ENCODE data around the gene SHH. TPM values are rescaled to one million over a fixed set of nuclear protein-coding genes. Genes with fewer than 3 reads are reported as not detected.

The SHH gene
- polyA plus RNA-seq, 3 donors = not detected

DNA sequence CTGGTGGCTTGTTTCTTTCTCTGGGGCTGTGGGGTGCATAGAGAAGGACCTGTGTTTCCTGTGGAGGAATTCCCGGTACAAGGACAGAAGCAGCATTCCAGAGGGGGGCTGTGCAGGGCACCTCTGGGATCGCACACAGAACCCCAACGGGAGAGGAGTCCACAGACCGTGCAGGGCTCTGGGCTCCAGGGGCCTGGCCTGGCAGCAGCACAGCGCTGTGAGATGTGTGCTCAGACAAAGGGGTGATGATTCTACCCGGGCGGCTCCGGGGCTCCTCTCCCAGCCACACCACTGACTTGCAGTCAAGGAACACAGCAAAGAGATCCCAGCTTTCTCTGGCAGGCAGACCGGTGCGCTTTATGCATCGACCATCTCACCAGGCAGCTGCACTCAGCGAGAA, 6.9 kb upstream of the SHH start:
- intact Hi-C loops (cut with micrococcal nuclease) = no loop called here
- peaks cover under 1 to 18% of the 10 kb centered on the region in 2 donors for H3K27me3 ChIP-seq (ENCODE audit: control insufficient read depth in 2 of 2, insufficient read depth in 2 of 2, low read length in 2 of 2)

DNA sequence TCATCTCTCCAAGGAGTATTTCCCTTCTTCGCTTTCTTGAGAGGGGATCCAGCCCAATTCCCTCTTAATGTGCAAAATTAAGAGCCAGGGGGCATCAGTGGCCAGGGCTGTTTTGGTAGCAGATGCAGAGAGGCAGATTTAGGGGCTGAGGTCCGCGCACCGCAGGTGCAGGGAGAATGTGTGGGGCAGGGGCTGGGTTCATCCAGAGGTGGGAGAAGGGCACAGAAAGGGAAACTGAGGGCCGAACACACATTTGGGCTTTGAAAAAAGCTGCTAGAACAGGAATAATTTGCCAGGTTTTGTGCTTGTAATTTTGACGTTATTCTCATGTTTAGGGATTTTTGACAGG, 6.5 kb upstream of the SHH start:
- Histone ChIP-seq H3K4me1 (ENCODE audit: control insufficient read depth in 1 of 2, insufficient read depth in 2 of 2, low read length in 2 of 2) (no peaks in the 10 kb centered on the region), H3K9ac (ENCODE audit: insufficient read depth, low read length, poor library complexity, severe bottlenecking) (no peak overlapping the region), H3K27ac (ENCODE audit: low read depth in 1 of 2, low read length in 2 of 2) (no peak overlapping the region), H2AFZ (ENCODE audit: insufficient read depth, low read depth, low read length, poor library complexity, severe bottlenecking) (no peak overlapping the region), H3K27me3 (ENCODE audit: control insufficient read depth in 2 of 2, insufficient read depth in 2 of 2, low read length in 2 of 2) (peaks cover 4 to 22% of the 10 kb centered on the region in 2 donors), H3K79me2 (ENCODE audit: insufficient read depth, low read length) (no peaks in the 10 kb centered on the region), H3K9me3 (replicated peaks in 1 of 2; ENCODE audit: control insufficient read depth in 1 of 2, insufficient read depth in 1 of 2, low read length in 2 of 2) (peaks cover 8 to 10% of the 10 kb centered on the region in 2 donors), H3K4me2 (replicated peaks; ENCODE audit: extremely low read depth, low read length, poor library complexity, severe bottlenecking) (no peak overlapping the region), H3K4me3 (replicated peaks in 1 of 3; ENCODE audit: low read depth in 2 of 3, low read length in 3 of 3) (no peak overlapping the region), H4K20me1 (ENCODE audit: insufficient read depth, low read length) (no peaks in the 10 kb centered on the region), H3K36me3 (replicated peaks in 1 of 2; ENCODE audit: control insufficient read depth in 1 of 2, insufficient read depth in 2 of 2, low read length in 2 of 2) (no peaks in the 10 kb centered on the region)
- TF ChIP-seq, protein P1, sequence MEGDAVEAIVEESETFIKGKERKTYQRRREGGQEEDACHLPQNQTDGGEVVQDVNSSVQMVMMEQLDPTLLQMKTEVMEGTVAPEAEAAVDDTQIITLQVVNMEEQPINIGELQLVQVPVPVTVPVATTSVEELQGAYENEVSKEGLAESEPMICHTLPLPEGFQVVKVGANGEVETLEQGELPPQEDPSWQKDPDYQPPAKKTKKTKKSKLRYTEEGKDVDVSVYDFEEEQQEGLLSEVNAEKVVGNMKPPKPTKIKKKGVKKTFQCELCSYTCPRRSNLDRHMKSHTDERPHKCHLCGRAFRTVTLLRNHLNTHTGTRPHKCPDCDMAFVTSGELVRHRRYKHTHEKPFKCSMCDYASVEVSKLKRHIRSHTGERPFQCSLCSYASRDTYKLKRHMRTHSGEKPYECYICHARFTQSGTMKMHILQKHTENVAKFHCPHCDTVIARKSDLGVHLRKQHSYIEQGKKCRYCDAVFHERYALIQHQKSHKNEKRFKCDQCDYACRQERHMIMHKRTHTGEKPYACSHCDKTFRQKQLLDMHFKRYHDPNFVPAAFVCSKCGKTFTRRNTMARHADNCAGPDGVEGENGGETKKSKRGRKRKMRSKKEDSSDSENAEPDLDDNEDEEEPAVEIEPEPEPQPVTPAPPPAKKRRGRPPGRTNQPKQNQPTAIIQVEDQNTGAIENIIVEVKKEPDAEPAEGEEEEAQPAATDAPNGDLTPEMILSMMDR (IDR thresholded peaks at IDR 0.05) = no peak
- Mint-ChIP-seq H3K36me3 (no peaks in the 10 kb centered on the region), H3K27ac (peak overlapping the region in 1 of 7 donors; percentile 21), H3K4me1 (peaks cover 4% of the 10 kb centered on the region), H3K4me3 (no peak overlapping the region), H3K9me3 (peaks cover 2 to 9% (median 3%) of the 10 kb centered on the region in 7 donors), H3K27me3 (ENCODE audit: low read depth in 3 of 3) (peaks cover 37 to 46% (median 45%) of the 10 kb centered on the region in 3 donors)
- 83% methylated on average over 5 of the region's 6 CpGs for WGBS (ENCODE audit: insufficient coverage)
- no peak for DNase-seq
- intact Hi-C loops (cut with micrococcal nuclease) = no loop called here

More for the DNA sequence above, 6.9 kb upstream of the SHH start:
- Histone ChIP-seq H2AFZ (ENCODE audit: insufficient read depth, low read depth, low read length, poor library complexity, severe bottlenecking) (no peak overlapping the region), H3K36me3 (replicated peaks in 1 of 2; ENCODE audit: control insufficient read depth in 1 of 2, insufficient read depth in 2 of 2, low read length in 2 of 2) (no peaks in the 10 kb centered on the region), H3K4me3 (replicated peaks in 1 of 3; ENCODE audit: low read depth in 2 of 3, low read length in 3 of 3) (no peak overlapping the region), H3K27ac (ENCODE audit: low read depth in 1 of 2, low read length in 2 of 2) (no peak overlapping the region), H3K79me2 (ENCODE audit: insufficient read depth, low read length) (no peaks in the 10 kb centered on the region), H3K4me2 (replicated peaks; ENCODE audit: extremely low read depth, low read length, poor library complexity, severe bottlenecking) (no peak overlapping the region), H3K9me3 (replicated peaks in 1 of 2; ENCODE audit: control insufficient read depth in 1 of 2, insufficient read depth in 1 of 2, low read length in 2 of 2) (peaks cover 8 to 10% of the 10 kb centered on the region in 2 donors), H4K20me1 (ENCODE audit: insufficient read depth, low read length) (no peaks in the 10 kb centered on the region), H3K9ac (ENCODE audit: insufficient read depth, low read length, poor library complexity, severe bottlenecking) (no peak overlapping the region), H3K4me1 (ENCODE audit: control insufficient read depth in 1 of 2, insufficient read depth in 2 of 2, low read length in 2 of 2) (no peaks in the 10 kb centered on the region)
- Mint-ChIP-seq H3K4me1 (peaks cover 4% of the 10 kb centered on the region), H3K27me3 (ENCODE audit: low read depth in 3 of 3) (peaks cover 33 to 42% (median 41%) of the 10 kb centered on the region in 3 donors), H3K9me3 (peaks cover 2 to 8% (median 3%) of the 10 kb centered on the region in 7 donors), H3K4me3 (no peak overlapping the region), H3K27ac (no peak overlapping the region), H3K36me3 (no peaks in the 10 kb centered on the region)
- TF ChIP-seq, protein P1 (IDR thresholded peaks at IDR 0.05) = no peak
- WGBS (ENCODE audit: insufficient coverage) = 68% methylated on average over 10 of the region's 12 CpGs
- DNase-seq = no peak
